OCI-LY7 (cell line): ENCODE measurements around the gene TMEM109. TPM values are rescaled to one million over a fixed set of nuclear protein-coding genes. Genes with fewer than 3 reads are reported as not detected.

Experiments
- BruUV-seq: library from RNA; stranded (reverse); fragments of 400-500 nt; replicated peaks from 2 replicates; lab custom pipeline; 2021; lab: Mats Ljungman, UMichigan
- CTCF ChIA-PET: fragments of 300-600 bp; sonication (Branson Sonifier 250); formaldehyde crosslinking; loops from one replicate; lab custom pipeline; 2022; ENCODE audit warnings: antibody characterized with exemption; ENCODE audit not compliant: unreplicated experiment; lab: Charles Lee
- POLR2A ChIA-PET: fragments of 300-600 bp; sonication (Branson Sonifier 250); formaldehyde crosslinking; loops from one replicate; lab custom pipeline; 2022; ENCODE audit warnings: antibody characterized with exemption; lab: Charles Lee
- DNase-seq: peaks from one replicate; pipeline ENCODE4 v3.0.0-alpha.2; 2015; ENCODE audit warnings: low spot score
- H2AFZ ChIP-seq: fragments of 200-600 bp; sonication (generic), shearing (Covaris generic); 2 replicates; pipeline ENCODE4 v1.6.1; 2014; ENCODE audit warnings: mild to moderate bottlenecking, antibody characterized with exemption, low read length, moderate library complexity
- H3K27ac ChIP-seq: fragments of 200-600 bp; sonication (generic); 2 replicates; pipeline ENCODE4 v1.5.1; 2014; ENCODE audit warnings: mixed run types, low read depth, mild to moderate bottlenecking, moderate library complexity, low read length, inconsistent platforms; ENCODE audit not compliant: poor library complexity, severe bottlenecking
- H3K36me3 ChIP-seq: fragments of 200-600 bp; sonication (generic); 2 replicates; pipeline ENCODE4 v1.6.1; 2014; ENCODE audit warnings: mild to moderate bottlenecking, antibody characterized with exemption, low read length, moderate library complexity, mixed read lengths; ENCODE audit not compliant: insufficient read depth
- H3K4me1 ChIP-seq: fragments of 200-600 bp; sonication (generic); 2 replicates; pipeline ENCODE4 v1.5.1; 2014; ENCODE audit warnings: mild to moderate bottlenecking, low read length; ENCODE audit not compliant: insufficient read depth, poor library complexity, severe bottlenecking
- H3K4me2 ChIP-seq: fragments of 200-600 bp; sonication (generic); 2 replicates; pipeline ENCODE4 v1.6.1; 2014; ENCODE audit warnings: mild to moderate bottlenecking, low read length
- H3K4me3 ChIP-seq: fragments of 200-600 bp; sonication (generic); 2 replicates; pipeline ENCODE4 v1.5.1; 2014; ENCODE audit warnings: mild to moderate bottlenecking, low read depth, low read length; ENCODE audit not compliant: poor library complexity, severe bottlenecking
- H3K79me2 ChIP-seq: fragments of 200-600 bp; sonication (generic); 2 replicates; pipeline ENCODE4 v1.6.1; 2016; ENCODE audit warnings: low read depth, mild to moderate bottlenecking, low read length, moderate library complexity, mixed read lengths; ENCODE audit not compliant: insufficient read depth
- H3K9me2 ChIP-seq: fragments of 200-600 bp; sonication (generic); 2 replicates; pipeline ENCODE4 v1.6.1; 2016; ENCODE audit warnings: mild to moderate bottlenecking, low read length, mixed read lengths; ENCODE audit not compliant: insufficient read depth
- H3K9me3 ChIP-seq: fragments of 200-600 bp; sonication (generic); 2 replicates; pipeline ENCODE4 v1.6.1; 2014; ENCODE audit warnings: mild to moderate bottlenecking, mixed run types, low read length, mixed read lengths
- H4K20me1 ChIP-seq: fragments of 200-600 bp; sonication (generic); 2 replicates; pipeline ENCODE4 v1.6.1; 2014; ENCODE audit warnings: mild to moderate bottlenecking, antibody characterized with exemption, low read length, moderate library complexity, mixed read lengths; ENCODE audit not compliant: insufficient read depth
- CTCF ChIP-seq: fragments of 200-600 bp; sonication (generic); conservative IDR thresholded peaks from 2 replicates; pipeline ENCODE4 v1.5.1; 2014; ENCODE audit warnings: mild to moderate bottlenecking, antibody characterized with exemption, low read length, moderate library complexity, mixed read lengths
- EZH2phosphoT487 ChIP-seq: fragments of 200-600 bp; sonication (generic); IDR thresholded peaks from 2 replicates; pipeline ENCODE4 v1.6.1; 2018; ENCODE audit warnings: low read depth, borderline replicate concordance, mild to moderate bottlenecking, mixed run types, antibody characterized with exemption, low read length, moderate library complexity, mixed read lengths
- intact Hi-C: fragments of 100-400 bp; cut with micrococcal nuclease; formaldehyde crosslinking; loops from one replicate; pipeline ENCODE4 v1.10.0; 2022; ENCODE audit not compliant: unreplicated experiment
- total RNA-seq, 2 experiments: library from RNA; depleted of rRNA in 1 of 2; stranded (reverse); fragments of >200 nt in 1 of 2; shearing (Covaris generic) in 1 of 2; gene quantifications; 2 replicates each; pipeline ENCODE4 v1.2.3, GENCODE V29; 2014 to 2022

The TMEM109 gene
- total RNA-seq, 2 experiments from 2014 or later, result 57.0 to 67.8 TPM

- intact Hi-C loops, result no loop called here
- CTCF ChIA-PET, result interaction anchor here (0.6 kb wide), 1 partner anchor 25 kb away, joined by 5 read pairs; no protein-coding TSS in a partner anchor
- no peak for TF ChIP-seq EZH2phosphoT487
- TF ChIP-seq CTCF, result no peak
- Histone ChIP-seq H2AFZ (no peak overlapping the region), H3K4me2 (peak overlapping the region; percentile 56), H3K9me2 (no peaks in the 10 kb centered on the region), H3K36me3 (peaks cover 49% of the 10 kb centered on the region), H3K4me1 (peaks cover 36% of the 10 kb centered on the region), H3K79me2 (peaks cover 10% of the 10 kb centered on the region; the same call in 1 of the 2 replicates), H3K27ac (no peak overlapping the region), H3K9me3 (no peaks in the 10 kb centered on the region), H4K20me1 (peaks cover 2% of the 10 kb centered on the region; the same call in 1 of the 2 replicates), H3K4me3 (peak overlapping the region; percentile 70)
- no TSS peak for BruUV-seq
- DNase-seq, result no peak
- POLR2A ChIA-PET, result interaction anchor here (0.6 to 1.8 kb wide), 3 partner anchors 8 to 262 kb away, joined by 3 to 8 read pairs (median 3); no protein-coding TSS in a partner anchor
These were observed 9.8 kb downstream of the TMEM109 start for GRCh38 chr11:60923800-60924109.

GRCh38 chr11:60924110-60924905 lies 10.3 kb downstream of the TMEM109 start, which contains the start of gene TMEM132A:
TSS of gene TMEM132A (plus strand) at chr11:60924460. CDS start at chr11:60924634, 174 bp downstream.
- peak within 1 kb of the TSS; percentile 53; the same call in 1 of the 2 replicates for H2AFZ ChIP-seq
- peak within 1 kb of the TSS; percentile 56 for H3K4me2 ChIP-seq
- H3K9me3 ChIP-seq, result no peaks in the 10 kb centered on the region
- H3K4me3 ChIP-seq, result peak within 1 kb of the TSS; percentile 70
- peaks cover 31% of the 10 kb centered on the region for H3K4me1 ChIP-seq
- peaks cover 5% of the 10 kb centered on the region; the same call in 1 of the 2 replicates for H3K79me2 ChIP-seq
- DNase-seq, result peak; percentile 35
- no TSS peak for BruUV-seq
- no peaks in the 10 kb centered on the region for H3K9me2 ChIP-seq
- ChIA-PET CTCF (interaction anchor here (0.6 kb wide), 1 partner anchor 25 kb away, joined by 5 read pairs; no protein-coding TSS in a partner anchor), POLR2A (interaction anchor here (0.6 to 1.8 kb wide), 3 partner anchors 9 to 262 kb away, joined by 3 to 8 read pairs (median 3); no protein-coding TSS in a partner anchor)
- no peak within 1 kb of the TSS for H3K27ac ChIP-seq
- no peaks in the 10 kb centered on the region for H4K20me1 ChIP-seq
- H3K36me3 ChIP-seq, result peaks cover 44% of the 10 kb centered on the region
- intact Hi-C loops, result no loop called here
- TF ChIP-seq EZH2phosphoT487, result no peak
- no peak for TF ChIP-seq CTCF
